ENCODE results near the gene CACNA2D3.

Gene CACNA2D3

DNA sequence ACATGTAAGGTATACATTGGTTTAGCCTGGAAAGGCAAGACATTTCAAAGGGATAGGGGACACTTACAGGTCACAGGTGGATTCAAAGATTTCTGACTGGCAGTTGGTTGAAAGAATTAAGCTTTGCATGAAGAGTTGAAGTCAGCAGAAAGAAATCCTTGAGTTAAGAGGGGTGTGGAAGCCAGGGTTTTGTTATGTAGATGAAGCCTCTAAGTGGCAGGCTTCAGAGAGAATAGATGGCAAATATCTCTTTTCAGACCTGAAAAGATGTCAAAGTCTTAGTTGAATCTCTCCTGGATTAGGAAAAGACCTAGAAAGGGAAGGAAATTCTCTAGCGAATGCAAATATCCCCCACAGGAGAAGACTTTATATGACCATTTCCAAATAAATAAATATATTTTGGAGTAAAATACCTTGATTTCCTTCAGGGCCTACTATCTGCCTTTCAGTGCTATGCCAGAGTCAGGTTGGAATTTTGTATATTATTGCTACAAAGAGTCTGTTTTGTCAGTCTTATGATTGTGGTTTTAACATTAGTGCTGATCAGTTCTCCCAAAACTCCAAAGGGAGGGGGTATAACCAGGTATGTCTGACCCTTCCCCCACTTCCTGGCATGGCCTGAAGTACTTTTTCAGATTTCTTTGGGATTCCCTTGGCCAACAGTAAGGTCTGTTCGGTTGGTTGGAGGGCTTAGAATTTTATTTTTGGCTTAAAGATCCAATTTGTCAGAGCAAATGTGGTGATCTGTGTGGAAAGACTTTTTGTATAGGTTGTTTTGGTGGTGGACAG lies 519.1 kb downstream of the CACNA2D3 start:
- no peak for DNase-seq

DNA sequence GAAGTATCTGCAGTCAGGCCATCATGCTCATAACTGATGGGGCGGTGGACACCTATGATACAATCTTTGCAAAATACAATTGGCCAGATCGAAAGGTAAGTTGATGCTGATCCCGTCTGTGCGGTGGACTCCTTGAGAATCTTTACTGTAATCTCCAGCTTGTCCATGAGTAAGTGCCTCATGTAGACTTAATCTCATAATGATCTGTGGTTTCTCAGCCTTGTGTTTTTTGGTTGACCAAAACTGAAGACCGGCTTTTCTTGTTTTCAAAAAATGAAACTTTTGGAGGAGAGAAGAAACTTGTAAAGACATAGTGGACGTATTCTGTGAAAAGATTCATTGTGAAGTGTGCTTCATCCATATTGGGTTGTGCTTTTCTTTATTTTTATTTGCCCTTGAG lies 519.8 kb downstream of the CACNA2D3 start:
- no peak for DNase-seq

DNA sequence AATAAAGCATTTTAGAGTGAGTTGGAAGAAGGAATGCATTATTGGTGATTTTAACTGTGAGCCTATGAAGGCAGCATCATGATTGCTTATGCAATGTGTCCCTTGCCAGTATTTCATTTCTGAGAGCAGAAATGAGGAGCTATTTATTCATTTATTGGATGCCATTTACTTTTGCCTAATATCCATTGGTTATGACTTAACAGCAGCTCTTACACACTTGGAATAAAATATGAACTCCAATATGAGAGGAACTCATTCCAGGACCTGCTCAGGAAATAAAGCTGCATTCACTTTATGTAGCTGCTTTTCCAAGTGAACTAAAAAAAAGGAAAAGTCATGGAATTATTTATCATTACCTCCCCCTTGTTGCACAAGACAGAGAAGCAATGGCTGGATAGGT lies 525.4 kb downstream of the CACNA2D3 start:
- DNase-seq = no peak

DNA sequence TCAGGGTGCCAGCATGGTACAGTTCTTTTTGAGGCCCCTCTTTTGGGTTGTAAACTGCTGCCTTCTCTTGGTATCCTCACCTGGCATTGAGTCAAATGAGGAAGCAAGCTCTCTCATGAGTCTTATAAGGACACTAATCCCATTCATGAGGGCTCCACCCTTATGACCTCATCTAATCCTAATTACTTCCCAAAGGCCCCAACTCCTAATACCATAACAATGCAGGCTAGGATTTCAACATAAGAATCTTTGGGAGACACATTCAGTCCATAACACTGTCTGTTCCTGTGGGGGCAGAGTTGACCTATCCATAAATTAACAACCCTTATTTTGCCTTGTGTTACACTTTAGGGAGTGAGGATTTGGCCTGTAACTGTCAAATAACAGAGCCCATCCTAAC lies 527.2 kb downstream of the CACNA2D3 start:
- no peak for DNase-seq

DNA sequence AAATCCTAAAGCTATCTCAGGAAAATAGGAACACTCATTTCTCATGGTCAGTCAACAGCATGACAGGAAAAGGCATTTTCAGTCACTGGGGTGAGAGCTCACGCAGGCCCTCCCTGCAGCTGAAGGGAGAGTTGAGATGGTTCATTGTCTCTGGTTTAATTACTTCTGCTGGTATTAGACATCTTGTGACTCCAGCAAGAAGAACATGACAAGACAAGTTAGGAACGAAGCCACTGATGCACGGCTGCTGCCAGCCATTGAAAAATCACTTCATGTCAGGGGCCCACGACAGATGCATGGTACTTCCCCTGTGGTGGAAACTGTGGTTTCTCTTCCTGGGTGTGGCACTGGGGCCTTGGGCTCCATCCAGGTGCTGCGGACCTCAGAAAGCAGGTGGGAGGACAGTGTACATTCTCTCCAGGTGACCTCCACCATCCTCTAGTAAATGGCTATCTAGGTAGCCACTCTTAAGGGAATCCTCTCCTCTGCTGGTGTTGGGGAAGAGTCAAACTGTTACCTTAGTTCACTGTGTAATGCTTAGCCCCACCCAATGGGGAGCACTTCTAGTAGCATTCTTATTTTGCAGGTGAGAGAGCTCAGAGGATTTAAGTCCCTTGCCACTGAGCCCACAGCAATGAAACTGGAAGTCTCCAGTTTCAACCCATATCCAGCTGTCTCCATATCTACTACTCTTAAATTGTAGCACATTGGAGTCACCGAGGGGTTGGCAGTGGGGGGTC lies 531.3 kb downstream of the CACNA2D3 start:
- DNase-seq = peak; percentile 36

DNA sequence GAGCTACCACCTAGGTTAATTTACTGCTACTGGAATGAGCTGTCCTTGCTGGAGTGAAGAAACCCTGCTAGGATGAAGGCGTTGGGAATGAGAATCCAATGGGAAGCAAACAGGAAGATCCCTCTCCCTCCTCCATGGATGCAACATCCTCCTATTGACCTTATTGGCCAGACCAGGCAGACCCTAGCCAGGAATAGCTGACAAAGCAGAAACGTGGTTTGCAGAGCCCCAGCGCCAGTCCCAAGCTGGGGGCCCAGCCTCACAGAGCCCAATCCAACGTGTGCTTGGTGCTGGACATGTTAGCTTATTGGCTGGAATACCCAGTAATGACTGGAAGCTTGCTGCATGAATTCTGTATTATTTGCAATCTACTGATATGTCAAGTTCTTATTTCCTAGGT lies 532.4 kb downstream of the CACNA2D3 start:
- no peak for DNase-seq

DNA sequence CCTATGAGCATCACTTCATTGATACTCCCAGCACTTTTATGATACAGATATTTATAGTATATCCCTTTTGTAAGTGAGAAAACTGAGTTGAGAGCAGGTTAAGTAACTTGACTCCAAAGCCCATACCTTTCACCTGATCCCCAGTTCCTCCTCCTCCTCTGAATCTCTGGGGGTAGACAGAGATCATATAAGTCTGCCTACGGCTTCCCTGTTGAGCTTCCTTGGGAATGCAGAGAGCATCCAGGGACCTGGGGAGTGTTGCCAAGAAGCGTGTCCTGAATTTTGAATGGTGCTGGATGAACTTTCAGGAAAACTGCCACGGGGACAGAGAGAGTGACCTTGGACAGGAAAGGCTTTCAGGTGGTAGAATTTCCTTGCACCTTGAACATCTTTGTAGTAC lies 537.0 kb downstream of the CACNA2D3 start:
- DNase-seq = no peak

DNA sequence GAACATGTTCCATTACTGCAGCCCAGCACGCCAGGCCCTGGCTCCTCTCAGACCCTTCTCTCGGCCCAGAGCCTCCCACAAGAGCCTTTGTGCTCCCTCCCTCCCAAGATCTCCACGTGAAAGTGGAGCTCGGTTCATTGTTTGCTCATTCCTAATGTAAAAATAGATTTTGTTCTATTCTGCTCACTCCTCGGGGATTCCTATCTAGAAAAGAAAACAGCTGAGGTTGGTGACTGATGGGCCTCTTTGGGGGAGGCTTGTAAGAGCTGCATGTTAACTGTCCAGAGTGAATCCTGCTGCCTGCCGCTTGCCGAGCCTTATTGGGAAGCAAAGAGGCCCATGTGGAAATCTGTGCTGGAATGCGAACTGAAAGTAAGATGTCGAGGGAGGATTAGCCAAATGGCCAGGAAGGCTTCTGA lies 538.4 kb downstream of the CACNA2D3 start:
- DNase-seq = no peak

DNA sequence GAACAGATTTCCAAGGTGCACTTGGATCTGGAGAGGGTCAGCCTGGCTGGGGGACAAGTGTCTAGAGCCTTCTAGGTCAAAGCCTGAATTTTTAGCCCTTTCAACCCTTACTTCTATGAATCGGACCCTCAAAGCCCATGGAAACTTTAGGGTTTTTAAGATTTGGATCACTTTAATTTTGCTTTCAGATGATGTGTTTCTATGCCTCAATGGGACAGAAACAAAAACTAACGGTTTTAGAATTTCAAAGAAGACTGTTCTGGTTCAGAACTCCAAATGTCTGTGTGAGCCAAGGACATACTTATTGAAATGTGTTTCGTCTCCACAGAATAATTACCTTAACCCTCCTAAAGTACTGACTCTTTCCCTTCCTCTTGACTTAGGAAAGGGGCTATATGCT lies 538.8 kb downstream of the CACNA2D3 start:
- DNase-seq = no peak

DNA sequence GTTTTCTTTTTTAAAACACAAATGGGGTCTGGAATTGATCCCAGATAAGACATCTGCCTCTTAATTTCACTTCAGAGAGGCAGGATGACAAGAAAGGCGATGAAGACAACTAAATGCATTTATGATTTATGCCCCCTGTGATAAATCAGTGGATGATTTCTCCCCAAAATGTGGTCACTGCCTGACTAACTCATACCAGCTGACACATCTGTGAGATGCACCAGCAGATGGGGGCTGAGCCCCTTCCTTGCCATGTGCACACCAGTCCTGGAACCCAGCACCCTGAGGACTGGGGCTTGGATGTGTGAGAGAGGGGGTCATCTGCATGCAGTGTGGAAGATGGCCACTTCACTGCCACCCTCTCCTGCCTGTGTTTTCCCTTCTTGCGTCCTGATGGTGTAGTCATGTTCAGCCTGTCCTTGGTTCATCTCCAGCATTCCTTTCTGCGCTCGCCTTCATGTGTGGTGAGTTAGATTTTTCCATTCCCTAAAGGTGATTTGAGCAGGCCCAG lies 541.2 kb downstream of the CACNA2D3 start:
- DNase-seq = no peak

DNA sequence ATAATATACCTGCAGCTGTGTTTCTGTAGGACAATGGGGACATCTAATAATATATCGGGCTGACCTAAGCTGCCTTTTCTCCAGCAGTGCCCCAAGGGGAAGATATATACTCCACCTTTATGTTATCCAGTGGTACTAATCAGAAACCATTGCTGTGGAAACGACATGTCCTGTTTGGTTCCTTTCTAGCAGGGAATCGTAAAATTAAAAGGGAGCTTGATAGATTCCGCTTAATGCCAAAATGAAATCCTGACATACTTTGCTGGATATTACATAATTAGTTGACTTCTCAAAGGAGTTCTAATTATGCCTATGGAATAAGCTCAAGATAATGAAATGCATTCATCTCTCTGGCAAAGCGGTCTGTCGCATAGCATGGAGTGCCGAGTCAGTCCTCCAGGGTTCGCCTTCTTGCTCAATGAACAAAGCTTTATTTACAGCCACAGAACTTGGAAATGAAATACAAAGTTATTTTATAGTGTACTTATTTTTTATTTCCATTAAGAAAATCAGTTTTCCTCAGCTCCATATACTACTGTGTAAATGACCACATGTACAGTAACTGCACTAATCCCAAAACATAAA lies 542.8 kb downstream of the CACNA2D3 start:
- no peak for DNase-seq

DNA sequence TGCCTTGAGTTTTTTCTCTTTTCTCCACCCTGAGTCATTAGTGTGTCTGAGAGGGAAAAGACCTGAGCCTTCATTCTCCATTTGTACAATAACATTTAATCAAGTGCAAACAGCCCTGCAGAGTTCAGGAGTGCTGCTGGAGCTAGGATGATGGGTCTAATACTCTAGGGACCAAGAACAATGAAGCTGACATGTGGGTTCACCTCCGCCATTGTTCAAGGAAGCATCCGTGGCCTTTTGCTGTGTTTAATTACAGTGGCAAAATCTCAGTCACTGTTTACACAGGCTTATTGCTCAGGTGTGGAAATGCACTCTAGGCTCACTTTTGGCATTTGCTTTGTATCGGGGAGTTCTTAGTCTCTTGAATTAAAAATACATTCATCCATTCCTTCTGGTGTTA lies 545.9 kb downstream of the CACNA2D3 start:
- DNase-seq = peak; percentile 49

DNA sequence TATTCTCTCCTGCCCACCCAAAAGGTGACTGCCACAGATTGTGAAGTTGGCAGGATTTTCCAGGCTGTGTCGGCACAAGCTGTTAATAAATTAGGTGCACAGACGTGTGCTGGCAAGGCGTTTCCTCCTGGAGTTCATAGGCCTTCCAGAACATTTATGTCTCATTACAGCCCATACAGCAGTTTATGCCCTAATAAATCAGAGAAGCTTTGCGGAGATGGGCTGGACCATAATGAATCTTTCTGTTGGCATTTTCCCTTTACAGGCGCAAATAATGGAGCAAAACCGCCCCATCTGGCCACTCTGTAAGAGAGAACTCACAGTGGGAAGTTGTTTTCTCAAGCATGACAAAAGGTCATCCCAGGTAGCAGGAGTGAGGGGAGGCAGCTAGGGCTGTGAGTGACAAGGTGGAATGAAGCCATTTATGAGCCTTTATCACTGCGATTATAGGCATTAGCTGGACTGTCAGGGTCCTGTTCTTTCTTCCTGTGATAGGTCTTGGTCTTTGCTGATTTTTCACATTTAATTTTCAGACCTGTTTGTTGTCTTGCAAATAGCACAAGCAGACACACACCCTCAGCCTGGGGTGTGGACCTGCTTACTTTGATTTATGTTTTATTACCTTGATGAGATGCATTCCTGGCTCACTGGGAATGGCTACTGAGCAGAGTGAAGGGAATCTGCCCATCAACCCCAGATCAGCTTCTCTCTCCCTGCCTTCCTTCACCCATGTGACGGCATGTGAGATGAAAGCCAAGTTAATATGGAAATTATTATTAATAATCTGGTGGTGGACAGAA lies 548.0 kb downstream of the CACNA2D3 start:
- DNase-seq = peak; percentile 32

DNA sequence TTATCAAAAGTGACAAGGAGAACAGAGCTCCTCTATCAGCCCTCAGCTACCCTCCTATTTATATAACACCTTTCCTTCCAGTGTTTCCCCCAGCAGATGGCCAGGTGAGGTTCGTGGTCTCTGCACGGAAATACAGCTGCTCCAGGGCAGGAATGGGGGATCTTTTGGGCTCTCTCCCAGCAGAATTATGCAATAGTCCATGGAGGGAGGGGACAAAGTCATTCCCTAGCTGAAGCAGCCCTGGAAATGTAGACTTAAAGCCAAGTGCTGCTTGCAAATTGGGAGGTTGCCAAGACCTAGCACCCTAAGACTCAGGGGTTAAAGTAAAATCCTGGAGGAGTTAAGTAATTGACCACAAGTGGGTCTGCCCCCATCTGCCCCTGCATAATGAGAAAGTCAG lies 549.2 kb downstream of the CACNA2D3 start:
- no peak for DNase-seq

DNA sequence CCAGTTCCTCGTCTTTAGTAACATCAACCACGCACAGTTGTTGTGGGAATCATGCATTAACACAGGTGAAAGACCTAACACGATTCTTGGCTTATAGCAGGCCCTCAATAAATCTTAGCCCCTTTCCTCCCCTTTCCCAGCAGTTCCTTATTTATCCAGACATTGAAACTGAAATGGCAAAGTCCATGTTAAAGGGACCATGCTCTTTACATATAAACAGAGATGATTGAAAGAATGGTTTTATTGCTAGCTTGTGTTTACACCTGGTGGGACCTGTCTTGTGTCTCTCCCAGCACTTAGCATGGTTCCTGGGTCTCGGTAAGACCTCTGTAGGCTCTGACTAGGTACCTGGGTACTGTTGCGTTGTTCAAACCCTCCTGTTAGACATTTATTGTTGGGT lies 553.7 kb downstream of the CACNA2D3 start:
- DNase-seq = no peak

DNA sequence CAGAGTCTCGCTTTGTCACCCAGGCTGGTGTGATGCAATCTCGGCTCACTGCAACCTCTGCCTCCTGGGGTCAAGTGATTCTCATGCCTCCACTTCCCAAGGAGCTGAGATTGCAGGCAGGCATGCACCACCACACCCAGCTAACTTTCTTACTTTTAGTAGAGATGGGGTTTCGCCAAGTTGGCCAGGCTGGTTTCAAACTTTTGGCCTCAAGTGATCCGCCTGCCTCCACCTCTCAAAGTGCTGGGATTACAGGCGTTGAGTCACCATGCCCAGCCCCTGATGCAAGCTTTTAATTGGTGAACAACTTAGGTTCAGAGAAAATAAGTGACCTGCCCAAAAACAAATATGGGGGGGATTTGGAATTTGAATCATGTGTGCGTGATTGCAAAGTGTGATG lies 559.4 kb downstream of the CACNA2D3 start:
- DNase-seq = no peak

DNA sequence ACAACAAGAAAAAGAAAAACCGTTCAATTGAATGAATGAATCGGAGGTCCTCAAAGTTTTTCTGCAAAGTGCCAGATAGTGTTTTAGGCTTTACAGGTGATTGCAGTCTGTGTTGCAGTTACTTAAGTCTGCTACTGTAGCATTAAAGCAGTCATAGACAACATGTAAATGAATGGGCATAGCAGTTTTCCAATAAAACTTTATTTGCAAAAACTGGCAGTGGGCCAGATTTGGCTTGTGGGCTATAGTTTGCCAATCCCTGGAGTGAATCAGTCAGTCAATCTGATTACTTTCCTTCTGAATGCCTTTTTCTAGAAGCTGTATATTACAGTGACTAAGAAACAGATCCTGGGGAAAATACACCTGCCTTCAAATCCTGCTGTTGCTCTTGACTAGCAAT lies 562.9 kb downstream of the CACNA2D3 start:
- DNase-seq = no peak

DNA sequence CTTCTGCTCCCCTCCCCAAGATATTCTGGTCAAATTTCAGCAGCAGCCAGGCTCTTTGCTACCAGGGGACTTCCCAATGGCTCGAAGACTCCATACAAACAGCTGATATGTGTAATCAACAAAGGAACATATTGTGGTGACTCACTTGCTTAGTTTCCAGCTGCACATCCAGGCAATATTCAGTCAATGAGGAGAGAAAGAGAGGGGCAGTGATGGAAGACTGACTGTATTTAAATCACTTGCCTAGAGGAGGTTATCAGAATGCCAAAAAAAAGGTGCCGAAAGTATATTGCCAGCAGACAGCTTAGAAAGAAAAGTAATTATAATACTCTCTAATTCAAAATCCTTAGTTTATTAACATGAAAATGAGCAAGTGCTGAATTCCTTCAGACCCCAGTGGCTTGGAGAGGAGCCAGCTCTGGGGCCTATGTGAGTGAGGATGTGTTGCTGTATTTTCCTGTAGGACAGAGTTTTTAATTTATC lies 569.0 kb downstream of the CACNA2D3 start:
- DNase-seq = no peak

DNA sequence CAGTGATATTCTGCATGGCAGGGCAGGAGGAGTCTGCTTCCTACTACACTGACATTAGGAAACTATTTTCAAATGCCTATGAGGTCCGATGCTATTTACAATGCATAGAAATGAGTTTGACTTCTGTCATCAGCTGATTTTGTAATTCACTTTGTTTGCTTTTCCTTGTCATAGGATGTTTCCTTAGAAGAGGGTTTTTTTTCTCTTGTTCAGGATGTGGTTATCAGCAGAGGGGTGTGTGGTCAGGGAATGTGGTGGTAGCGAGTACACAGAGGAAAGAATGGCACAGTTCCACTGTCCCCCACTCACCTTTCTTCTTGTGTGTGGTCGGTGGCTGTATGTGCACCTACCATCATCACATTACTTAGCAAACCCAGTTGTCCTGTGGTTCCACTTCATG lies 574.0 kb downstream of the CACNA2D3 start:
- DNase-seq = no peak

DNA sequence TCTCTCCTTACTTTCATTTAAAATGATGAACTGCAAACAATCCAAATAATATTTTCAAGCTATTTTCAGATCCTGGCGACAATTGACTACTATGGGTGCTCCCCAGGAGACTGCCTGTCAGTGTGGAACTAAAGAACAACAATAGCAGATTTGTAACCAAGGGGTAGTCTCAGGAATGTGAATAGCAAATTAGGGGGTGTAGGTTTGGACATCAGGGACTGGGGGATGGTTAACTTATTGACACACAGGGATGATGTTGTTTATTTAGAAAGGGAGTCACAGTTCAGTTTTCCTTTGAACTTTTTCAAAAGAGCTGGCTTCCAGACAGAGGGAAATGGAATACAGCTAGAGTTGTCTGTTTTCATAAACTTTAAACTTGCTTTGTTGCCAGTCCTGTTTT lies 575.7 kb downstream of the CACNA2D3 start:
- no peak for DNase-seq

DNA sequence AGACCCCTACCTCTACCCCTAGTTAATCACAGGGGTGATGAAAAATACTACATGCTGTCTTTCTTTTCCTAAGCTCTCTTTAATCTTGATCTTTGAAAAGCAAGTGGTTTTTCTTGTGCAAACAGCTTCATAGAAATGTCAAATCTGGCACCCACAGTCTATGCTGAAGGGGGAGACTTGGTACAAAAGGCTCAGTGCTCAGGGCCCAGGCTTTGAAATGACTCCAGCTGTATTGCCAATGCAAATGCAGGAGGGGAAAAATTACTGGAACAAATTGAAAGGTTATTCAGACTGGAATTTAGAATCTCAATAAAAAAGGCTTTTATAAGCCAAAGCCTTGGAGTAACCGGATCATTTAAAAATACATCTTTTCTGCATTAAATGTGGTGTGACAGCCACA lies 581.6 kb downstream of the CACNA2D3 start:
- no peak for DNase-seq

DNA sequence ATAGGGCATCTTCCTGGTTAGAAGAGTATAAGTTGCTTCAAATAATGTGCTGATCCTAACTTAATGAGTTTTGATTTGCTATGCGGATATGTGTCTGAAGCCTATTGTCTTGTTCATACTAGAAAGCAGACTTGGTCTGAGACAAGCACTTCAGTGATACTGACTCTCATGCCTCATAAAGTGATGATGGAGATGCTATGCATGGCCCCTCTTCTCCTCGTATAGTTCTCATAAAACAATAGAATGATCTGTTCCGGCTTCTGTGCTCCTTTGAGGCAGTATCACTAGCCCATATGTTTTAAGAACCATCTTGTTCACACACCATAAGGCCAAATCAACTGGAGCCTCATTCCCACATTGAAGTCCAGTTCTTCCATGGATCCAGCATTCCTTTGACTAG lies 583.4 kb downstream of the CACNA2D3 start:
- no peak for DNase-seq

DNA sequence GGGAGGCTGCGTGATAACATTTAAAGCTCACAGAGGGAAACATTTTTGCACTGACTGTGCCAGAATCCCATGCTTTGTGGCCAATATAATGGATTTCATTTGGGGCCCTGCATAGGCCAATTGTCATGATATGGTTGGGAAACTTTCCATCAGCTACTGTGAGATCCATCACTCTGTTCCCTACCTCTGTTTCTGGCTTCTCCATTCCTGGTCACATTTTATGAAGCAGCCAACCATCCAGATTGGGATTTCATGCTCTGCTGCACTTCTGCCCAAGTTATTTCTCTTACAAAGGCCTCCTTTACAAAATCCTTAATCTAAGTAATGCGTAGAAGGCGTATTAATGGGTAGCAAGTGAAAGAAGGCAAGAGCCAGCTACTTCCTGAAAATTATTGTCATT lies 584.4 kb downstream of the CACNA2D3 start:
- DNase-seq = no peak

All from NCI-H146 (cell line).